Measurements from ENCODE around the gene ZNF493. TPM values are rescaled to one million over a fixed set of nuclear protein-coding genes. Genes with fewer than 3 reads are reported as not detected.

ZNF493 gene
- total and polyA plus RNA-seq, 2 experiments from 2014 or later: 8.3 to 8.6 TPM

DNA sequence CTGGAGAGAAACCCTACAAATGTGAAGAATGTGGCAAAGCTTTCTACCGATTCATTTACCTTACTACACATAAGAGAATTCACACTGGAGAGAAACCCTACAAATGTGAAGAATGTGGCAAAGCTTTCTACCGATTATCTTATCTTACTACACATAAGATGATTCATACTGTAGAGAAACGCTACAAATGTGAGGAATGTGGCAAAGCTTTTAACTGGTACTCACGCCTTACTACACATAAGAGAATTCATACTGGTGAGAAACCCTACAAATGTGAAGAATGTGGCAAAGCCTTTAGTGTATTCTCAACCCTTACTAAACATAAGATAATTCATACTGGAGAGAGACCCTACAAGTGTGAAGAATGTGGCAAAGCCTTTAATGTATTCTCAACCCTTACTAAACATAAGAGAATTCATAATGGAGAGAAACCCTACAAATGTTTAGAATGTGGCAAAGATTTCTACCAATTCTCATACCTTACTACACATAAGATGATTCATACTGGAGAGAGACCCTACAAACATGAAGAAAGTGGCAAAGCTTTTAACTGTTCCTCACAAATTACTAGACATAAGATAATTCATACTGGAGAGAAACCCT, 12.9 kb upstream of the ZNF493 start:
- WGBS, 2 experiments (ENCODE audit: low coverage in 1 of 2, low lambda C conversion rate in 2 of 2, missing lambda C conversion rate in 2 of 2): 94 to 98% methylated on average over 4 of the region's 4 CpGs
- no peaks in the 10 kb centered on the region for H4K20me1 ChIP-seq (ENCODE audit: insufficient read depth)
- TF ChIP-seq EZH2 (IDR thresholded peaks at IDR 0.05; ENCODE audit: insufficient read depth, poor library complexity, severe bottlenecking) (no peak), EZH2phosphoT487 (IDR thresholded peaks at IDR 0.05; ENCODE audit: insufficient read depth, low read depth) (no peak)
- no peaks in the 10 kb centered on the region for H3F3A ChIP-seq (ENCODE audit: insufficient read depth)
- no peaks in the 10 kb centered on the region for H3K9me2 ChIP-seq (ENCODE audit: insufficient read depth)
- peaks cover 11% of the 10 kb centered on the region for H3K36me3 ChIP-seq (ENCODE audit: low read depth)
- no peak overlapping the region for H3K4me2 ChIP-seq (ENCODE audit: unreplicated experiment)
- no peaks in the 10 kb centered on the region for H3K4me1 ChIP-seq (ENCODE audit: insufficient read depth)
- H3K9ac ChIP-seq: no peak overlapping the region
- DNase-seq: no peak
- H3K27ac ChIP-seq: no peak overlapping the region
- H3K79me2 ChIP-seq (ENCODE audit: insufficient read depth): no peaks in the 10 kb centered on the region
- no peak overlapping the region for H2AFZ ChIP-seq
- no peaks in the 10 kb centered on the region for H3K27me3 ChIP-seq (replicated peaks; ENCODE audit: insufficient read depth)
- in situ Hi-C loops (cut with MboI): no loop called here
- H3K4me3 ChIP-seq: no peak overlapping the region
- H3K9me3 ChIP-seq (ENCODE audit: low read depth): peaks cover 13% of the 10 kb centered on the region

DNA sequence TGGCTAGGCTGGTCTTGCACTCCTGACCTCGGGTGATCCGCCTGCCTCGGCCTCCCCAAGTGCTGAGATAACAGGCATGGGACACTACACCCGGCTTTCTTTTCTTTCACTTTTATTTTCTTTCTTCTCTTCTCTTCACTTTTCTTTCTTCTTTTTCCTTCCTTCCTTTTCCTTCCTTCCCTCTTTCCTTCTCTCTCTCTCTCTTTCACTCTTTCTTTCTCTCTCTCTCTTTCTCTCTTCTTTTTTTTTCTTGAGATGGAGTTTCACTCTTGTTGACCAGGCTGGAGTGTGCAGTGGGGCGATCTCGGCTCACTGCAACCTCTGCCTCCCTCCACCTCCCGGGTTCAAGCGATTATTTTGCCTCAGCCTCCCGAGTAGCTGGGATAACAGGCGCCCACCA, 812 bp upstream of the ZNF493 start:
- peak overlapping the region; percentile 96 for H2AFZ ChIP-seq
- in situ Hi-C loops (cut with MboI): no loop called here

DNA sequence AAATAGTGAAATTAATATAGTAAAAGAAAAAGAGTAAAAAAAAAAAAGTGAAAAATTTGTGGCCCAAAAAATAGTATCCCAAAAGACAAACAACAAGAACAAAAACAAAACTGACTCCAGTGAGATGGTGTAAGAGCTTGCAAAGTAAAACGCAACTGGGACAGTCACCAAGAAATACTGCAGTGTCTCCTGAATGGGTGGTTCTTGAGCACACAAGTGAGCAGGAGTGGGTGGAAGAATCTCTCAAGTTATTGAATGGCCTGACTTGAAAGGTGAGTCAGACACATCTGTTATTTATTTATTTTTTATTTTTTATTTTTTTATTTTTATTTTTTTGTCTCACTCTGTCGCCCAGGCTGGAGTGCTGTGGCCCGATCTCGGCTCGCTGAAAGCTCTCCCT, 1.9 kb downstream of the ZNF493 start:
- Histone ChIP-seq H2AFZ (no peak overlapping the region), H3K27me3 (replicated peaks; ENCODE audit: insufficient read depth) (no peaks in the 10 kb centered on the region), H3K79me2 (ENCODE audit: insufficient read depth) (peaks cover 66% of the 10 kb centered on the region), H3K4me3 (peak overlapping the region; percentile 95), H3K9ac (peak overlapping the region; percentile 90; the same call in 1 of the 2 replicates), H3K4me2 (ENCODE audit: unreplicated experiment) (peak overlapping the region; percentile 95), H3K4me1 (ENCODE audit: insufficient read depth) (peaks cover 18% of the 10 kb centered on the region), H3K27ac (peak overlapping the region; percentile 81), H3K36me3 (ENCODE audit: low read depth) (peaks cover 17% of the 10 kb centered on the region), H4K20me1 (ENCODE audit: insufficient read depth) (no peaks in the 10 kb centered on the region), H3K9me3 (ENCODE audit: low read depth) (no peaks in the 10 kb centered on the region), H3K9me2 (ENCODE audit: insufficient read depth) (no peaks in the 10 kb centered on the region), H3F3A (ENCODE audit: insufficient read depth) (peaks cover 12% of the 10 kb centered on the region)
- in situ Hi-C loops (cut with MboI): no loop called here
- WGBS, 2 experiments (ENCODE audit: low coverage in 1 of 2, low lambda C conversion rate in 2 of 2, missing lambda C conversion rate in 2 of 2): 67 to 76% methylated on average over 5 of the region's 5 CpGs
- DNase-seq: peak; percentile 79
- TF ChIP-seq EZH2phosphoT487 (IDR thresholded peaks at IDR 0.05; ENCODE audit: insufficient read depth, low read depth): no peak
- no peak for TF ChIP-seq EZH2 (IDR thresholded peaks at IDR 0.05; ENCODE audit: insufficient read depth, poor library complexity, severe bottlenecking)

More for the DNA sequence above, 812 bp upstream of the ZNF493 start:
- WGBS, 2 experiments (ENCODE audit: low coverage in 1 of 2, low lambda C conversion rate in 2 of 2, missing lambda C conversion rate in 2 of 2): 79 to 82% methylated on average over 10 of the region's 10 CpGs
- H3K9me3 ChIP-seq (ENCODE audit: low read depth): no peaks in the 10 kb centered on the region
- no peaks in the 10 kb centered on the region for H4K20me1 ChIP-seq (ENCODE audit: insufficient read depth)
- no peak overlapping the region for H3K9ac ChIP-seq
- peaks cover 15% of the 10 kb centered on the region for H3K36me3 ChIP-seq (ENCODE audit: low read depth)
- peaks cover 10% of the 10 kb centered on the region for H3F3A ChIP-seq (ENCODE audit: insufficient read depth)
- H3K4me1 ChIP-seq (ENCODE audit: insufficient read depth): peaks cover 18% of the 10 kb centered on the region
- H3K27ac ChIP-seq: no peak overlapping the region
- no peaks in the 10 kb centered on the region for H3K9me2 ChIP-seq (ENCODE audit: insufficient read depth)
- no peak for DNase-seq
- 0 out of 2 replicates have a peak overlapping the region, but pooled peaks have one; percentile 95 for H3K4me3 ChIP-seq
- no peaks in the 10 kb centered on the region for H3K27me3 ChIP-seq (replicated peaks; ENCODE audit: insufficient read depth)
- TF ChIP-seq EZH2phosphoT487 (IDR thresholded peaks at IDR 0.05; ENCODE audit: insufficient read depth, low read depth) (no peak), EZH2 (IDR thresholded peaks at IDR 0.05; ENCODE audit: insufficient read depth, poor library complexity, severe bottlenecking) (no peak)
- H3K79me2 ChIP-seq (ENCODE audit: insufficient read depth): peaks cover 39% of the 10 kb centered on the region
- H3K4me2 ChIP-seq (ENCODE audit: unreplicated experiment): no peak overlapping the region

DNA sequence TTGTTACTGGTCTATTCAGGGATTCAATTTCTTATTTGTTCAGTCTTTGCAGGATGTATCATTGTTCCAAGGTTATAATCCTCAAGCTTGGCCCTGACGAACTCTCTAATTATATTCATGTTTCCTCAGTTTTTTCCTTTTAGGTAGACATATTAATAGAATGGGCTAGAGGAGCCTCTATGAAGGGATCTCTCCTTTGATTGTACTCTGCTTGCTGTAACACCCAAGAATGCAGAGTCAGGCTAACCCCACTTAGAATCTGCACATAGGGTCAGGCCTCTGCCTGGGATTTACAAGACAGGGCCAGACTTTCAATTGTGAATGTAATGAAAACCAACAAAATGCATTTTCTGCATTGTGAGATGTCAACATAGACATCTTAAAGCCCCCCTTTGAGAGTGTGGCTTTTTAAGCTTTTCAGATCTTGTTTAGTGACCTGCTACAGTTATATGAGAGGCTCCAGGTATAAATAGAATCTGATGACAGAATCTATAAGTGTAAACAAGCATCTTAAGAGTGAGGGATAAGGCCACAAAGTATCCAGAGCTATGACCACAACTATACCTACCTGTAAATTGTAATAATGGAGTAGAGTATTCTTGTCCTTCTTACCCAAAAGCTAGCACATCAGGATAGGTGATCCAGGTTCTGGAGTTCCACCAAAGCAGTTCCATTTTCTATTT, 5.5 kb downstream of the ZNF493 start:
- in situ Hi-C loops (cut with MboI): no loop called here
- peaks cover 43% of the 10 kb centered on the region for H3K36me3 ChIP-seq (ENCODE audit: low read depth)

More for the DNA sequence above, 5.5 kb downstream of the ZNF493 start:
- Histone ChIP-seq H3K79me2 (ENCODE audit: insufficient read depth) (peaks cover 79% of the 10 kb centered on the region), H3K9me2 (ENCODE audit: insufficient read depth) (no peaks in the 10 kb centered on the region), H3K4me1 (ENCODE audit: insufficient read depth) (peaks cover 18% of the 10 kb centered on the region), H4K20me1 (ENCODE audit: insufficient read depth) (no peaks in the 10 kb centered on the region), H2AFZ (no peak overlapping the region), H3K9ac (no peak overlapping the region), H3K4me3 (no peak overlapping the region), H3F3A (ENCODE audit: insufficient read depth) (peaks cover 12% of the 10 kb centered on the region), H3K27ac (no peak overlapping the region), H3K4me2 (ENCODE audit: unreplicated experiment) (no peak overlapping the region), H3K9me3 (ENCODE audit: low read depth) (no peaks in the 10 kb centered on the region), H3K27me3 (replicated peaks; ENCODE audit: insufficient read depth) (no peaks in the 10 kb centered on the region)
- TF ChIP-seq EZH2 (IDR thresholded peaks at IDR 0.05; ENCODE audit: insufficient read depth, poor library complexity, severe bottlenecking) (no peak), EZH2phosphoT487 (IDR thresholded peaks at IDR 0.05; ENCODE audit: insufficient read depth, low read depth) (no peak)
- DNase-seq: no peak
- WGBS, 2 experiments (ENCODE audit: low coverage in 1 of 2, low lambda C conversion rate in 2 of 2, missing lambda C conversion rate in 2 of 2): 55 to 58% methylated on average over 1 of the region's 1 CpG

All from GM23248 (cell line).